ENCODE results near the gene PRDM16.

PRDM16 gene

GRCh38 chr1:3305156-3305555 lies 236.2 kb downstream of the PRDM16 start:
- TF ChIP-seq, protein P1, sequence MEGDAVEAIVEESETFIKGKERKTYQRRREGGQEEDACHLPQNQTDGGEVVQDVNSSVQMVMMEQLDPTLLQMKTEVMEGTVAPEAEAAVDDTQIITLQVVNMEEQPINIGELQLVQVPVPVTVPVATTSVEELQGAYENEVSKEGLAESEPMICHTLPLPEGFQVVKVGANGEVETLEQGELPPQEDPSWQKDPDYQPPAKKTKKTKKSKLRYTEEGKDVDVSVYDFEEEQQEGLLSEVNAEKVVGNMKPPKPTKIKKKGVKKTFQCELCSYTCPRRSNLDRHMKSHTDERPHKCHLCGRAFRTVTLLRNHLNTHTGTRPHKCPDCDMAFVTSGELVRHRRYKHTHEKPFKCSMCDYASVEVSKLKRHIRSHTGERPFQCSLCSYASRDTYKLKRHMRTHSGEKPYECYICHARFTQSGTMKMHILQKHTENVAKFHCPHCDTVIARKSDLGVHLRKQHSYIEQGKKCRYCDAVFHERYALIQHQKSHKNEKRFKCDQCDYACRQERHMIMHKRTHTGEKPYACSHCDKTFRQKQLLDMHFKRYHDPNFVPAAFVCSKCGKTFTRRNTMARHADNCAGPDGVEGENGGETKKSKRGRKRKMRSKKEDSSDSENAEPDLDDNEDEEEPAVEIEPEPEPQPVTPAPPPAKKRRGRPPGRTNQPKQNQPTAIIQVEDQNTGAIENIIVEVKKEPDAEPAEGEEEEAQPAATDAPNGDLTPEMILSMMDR (IDR thresholded peaks at IDR 0.05; ENCODE audit: borderline replicate concordance, control extremely low read depth, extremely low read depth, insufficient read depth, missing control alignments) = no peak
- in situ Hi-C loops (cut with MboI; ENCODE audit: low sequenced_read_pairs, unreplicated experiment) = no loop called here
- DNase-seq (ENCODE audit: low spot score) = no peak

DNA sequence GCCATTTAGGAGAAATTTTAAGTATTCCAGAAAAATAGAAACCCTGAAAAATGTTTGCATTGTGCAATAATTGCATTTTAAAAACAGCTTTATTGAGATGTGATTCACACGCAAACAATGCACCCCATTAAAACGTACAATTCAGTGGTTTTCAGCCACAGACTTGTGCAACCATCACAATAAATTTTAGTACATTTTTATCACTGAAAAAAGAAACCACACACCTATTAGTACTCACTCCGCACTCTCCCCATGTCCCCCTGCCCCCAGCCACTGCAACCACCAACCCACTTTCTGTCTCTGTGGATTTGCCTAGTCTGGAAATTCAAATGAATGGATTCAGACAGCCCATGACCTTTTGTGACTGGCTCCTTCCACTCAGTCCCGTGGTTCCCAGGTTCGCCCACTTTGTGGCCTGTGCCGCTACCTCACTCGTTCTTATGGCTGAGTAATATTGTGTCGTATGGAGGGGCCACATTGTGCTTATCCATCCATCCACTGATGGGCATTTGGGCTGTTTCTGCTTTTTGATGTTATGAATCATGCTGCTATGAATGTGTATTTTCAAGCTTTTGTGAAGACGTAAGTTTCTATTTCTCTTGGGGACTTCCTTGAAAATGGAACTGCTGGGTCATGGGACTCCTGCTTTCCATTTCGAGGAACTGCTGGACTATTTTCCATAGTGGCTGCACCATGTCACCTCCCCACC lies 237.7 kb downstream of the PRDM16 start:
- in situ Hi-C loops (cut with MboI; ENCODE audit: low sequenced_read_pairs, unreplicated experiment) = no loop called here
- TF ChIP-seq, protein P1 (IDR thresholded peaks at IDR 0.05; ENCODE audit: borderline replicate concordance, control extremely low read depth, extremely low read depth, insufficient read depth, missing control alignments) = no peak
- DNase-seq (ENCODE audit: low spot score) = no peak

DNA sequence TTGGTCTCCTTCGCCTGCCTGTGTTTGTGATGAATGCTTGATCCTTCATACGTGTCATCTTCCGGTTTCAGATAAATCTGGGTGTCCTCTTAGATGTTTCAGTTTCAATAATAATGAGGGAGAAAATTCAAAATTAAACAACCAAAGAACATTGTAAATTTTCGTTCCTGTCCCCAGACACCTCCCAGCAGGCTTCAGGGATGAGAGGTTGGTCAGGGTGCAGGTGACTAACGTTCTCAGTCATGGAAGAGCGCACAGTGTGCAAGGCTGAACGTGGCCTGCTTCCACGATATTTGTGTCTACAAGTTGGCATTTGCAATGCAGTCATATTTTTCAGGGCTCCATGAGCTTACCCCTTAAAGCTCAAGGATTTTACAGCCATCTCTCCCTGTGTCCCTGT lies 238.4 kb downstream of the PRDM16 start:
- DNase-seq (ENCODE audit: low spot score) = no peak
- TF ChIP-seq, protein P1 (IDR thresholded peaks at IDR 0.05; ENCODE audit: borderline replicate concordance, control extremely low read depth, extremely low read depth, insufficient read depth, missing control alignments) = no peak
- in situ Hi-C loops (cut with MboI; ENCODE audit: low sequenced_read_pairs, unreplicated experiment) = no loop called here

- in situ Hi-C loops (cut with MboI; ENCODE audit: low sequenced_read_pairs, unreplicated experiment) = no loop called here
- no peak for DNase-seq (ENCODE audit: low spot score)
- TF ChIP-seq, protein P1 (IDR thresholded peaks at IDR 0.05; ENCODE audit: borderline replicate concordance, control extremely low read depth, extremely low read depth, insufficient read depth, missing control alignments) = no peak
Measured at GRCh38 chr1:3308053-3308452, 239.1 kb downstream of the PRDM16 start.

GRCh38 chr1:3310718-3311400 lies 241.9 kb downstream of the PRDM16 start:
- no peak for DNase-seq (ENCODE audit: low spot score)
- TF ChIP-seq, protein P1 (IDR thresholded peaks at IDR 0.05; ENCODE audit: borderline replicate concordance, control extremely low read depth, extremely low read depth, insufficient read depth, missing control alignments) = no peak
- in situ Hi-C loops (cut with MboI; ENCODE audit: low sequenced_read_pairs, unreplicated experiment) = no loop called here

GRCh38 chr1:3311711-3312110 lies 242.7 kb downstream of the PRDM16 start:
- DNase-seq (ENCODE audit: low spot score) = no peak
- in situ Hi-C loops (cut with MboI; ENCODE audit: low sequenced_read_pairs, unreplicated experiment) = no loop called here
- TF ChIP-seq, protein P1 (IDR thresholded peaks at IDR 0.05; ENCODE audit: borderline replicate concordance, control extremely low read depth, extremely low read depth, insufficient read depth, missing control alignments) = no peak
